ENCODE measurements around the gene DHPS.
A peak's percentile ranks its signal among the peaks of the same experiment; 100 is the strongest.
"Not testable (repeated sequence)": the region's sequence is repeated elsewhere in the genome, so short reads cannot be mapped to it uniquely, and the experiment has no call there.

Gene DHPS

GRCh38 chr19:12712077-12712476 is 30.4 kb upstream of the DHPS start:
- not testable (repeated sequence) for H3K27ac ChIP-seq
- peak; percentile 67 for TF ChIP-seq CTCF (conservative IDR thresholded peaks at IDR 0.05)

- no peak overlapping the region for H3K27ac ChIP-seq
- TF ChIP-seq CTCF (conservative IDR thresholded peaks at IDR 0.05), result no peak
Measured at GRCh38 chr19:12711187-12711586, 29.5 kb upstream of the DHPS start.

DNA sequence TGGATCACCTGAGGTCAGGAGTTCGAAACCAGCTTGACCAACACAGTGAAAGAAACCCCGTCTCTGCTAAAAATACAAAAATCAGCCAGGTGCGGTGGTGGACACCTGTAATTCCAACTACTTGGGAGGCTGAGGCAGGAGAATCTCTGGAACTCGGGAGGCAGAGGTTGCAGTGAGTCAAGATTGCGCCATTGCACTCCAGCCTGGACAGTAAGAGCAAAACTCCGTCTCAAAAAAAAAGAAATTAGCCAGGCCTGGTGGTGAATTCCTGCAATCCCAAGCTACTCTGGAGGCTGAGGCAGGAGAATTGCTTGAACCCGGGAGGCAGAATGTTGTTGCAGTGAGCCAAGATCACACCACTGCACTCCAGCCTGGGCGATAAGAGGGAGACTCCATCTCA is 27.0 kb upstream of the DHPS start:
- H3K27ac ChIP-seq, result no peak overlapping the region
- TF ChIP-seq CTCF (conservative IDR thresholded peaks at IDR 0.05), result no peak

GRCh38 chr19:12706332-12706718 is 24.6 kb upstream of the DHPS start:
- no peak overlapping the region for H3K27ac ChIP-seq

GRCh38 chr19:12705654-12706331 is 24.1 kb upstream of the DHPS start:
- H3K27ac ChIP-seq, result no peak overlapping the region

More at GRCh38 chr19:12706332-12706718, 24.6 kb upstream of the DHPS start:
- no peak for TF ChIP-seq CTCF (conservative IDR thresholded peaks at IDR 0.05)

DNA sequence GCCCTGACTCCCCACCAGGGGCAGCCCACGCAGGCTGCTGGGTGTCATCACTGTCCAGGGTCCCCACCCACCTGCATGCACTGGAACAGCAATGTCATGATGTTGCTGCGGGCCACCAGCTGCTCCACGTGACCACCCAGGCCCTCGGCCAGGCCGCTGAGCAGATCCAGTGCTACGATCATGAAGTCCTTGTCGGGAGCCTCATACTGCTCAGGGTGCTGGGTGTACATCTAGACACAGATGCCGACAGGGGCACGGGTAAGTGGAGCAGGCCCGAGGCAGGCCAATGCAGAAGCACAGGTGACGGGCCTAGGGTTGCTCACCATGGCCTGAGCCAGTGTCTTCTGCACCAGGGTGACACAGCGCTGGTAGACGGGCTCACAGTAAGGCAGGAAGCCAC is 23.5 kb upstream of the DHPS start:
- no peak overlapping the region for H3K27ac ChIP-seq
- TF ChIP-seq CTCF (conservative IDR thresholded peaks at IDR 0.05), result no peak

More at GRCh38 chr19:12705654-12706331, 24.1 kb upstream of the DHPS start:
- no peak for TF ChIP-seq CTCF (conservative IDR thresholded peaks at IDR 0.05)

- no peak overlapping the region for H3K27ac ChIP-seq
- TF ChIP-seq CTCF (conservative IDR thresholded peaks at IDR 0.05), result no peak
Measured at GRCh38 chr19:12703046-12703445, 21.4 kb upstream of the DHPS start.
